Spleen (tissue), 7 donors: Measurements from ENCODE around the gene FHIT.

Experiments used
- CTCF ChIP-seq, 11 experiments: fragments of 200-600 bp in 7 of 11; fragments of 450-650 bp in 4 of 11; sonication (generic) in 4 of 11; IDR thresholded peaks in 8 of 11; conservative IDR thresholded peaks in 3 of 11; 1 replicate in 7 of 11; 2 replicates in 4 of 11; pipeline versions ENCODE4 v1.4.0 to v1.8.0; 2016 to 2021; ENCODE audit warnings: antibody characterized with exemption in 11 of 11, inconsistent platforms in 4 of 11, mild to moderate bottlenecking in 1 of 11
- POLR2A ChIP-seq, 3 donors: fragments of 450-650 bp; IDR thresholded peaks; one replicate each; pipeline ENCODE4 v1.5.1; 2017; ENCODE audit warnings: antibody characterized with exemption in 3 of 3, mild to moderate bottlenecking in 1 of 3
- POLR2AphosphoS5 ChIP-seq, 3 donors: sonication (generic); formaldehyde crosslinking; IDR thresholded peaks; one replicate each; pipeline ENCODE4 v1.5.1; 2017; ENCODE audit warnings: antibody characterized with exemption in 3 of 3
- donor health status: DM: no; HTN: no; CAD: no; lungs with moderate emphysema.
- donor health status: DM: no; HTN: no; CAD: no.
- donor health status: DM: no; HTN: no; CAD: no.

GRCh38 chr3:60893946-60894345 lies 357.3 kb downstream of the FHIT start:
- TF ChIP-seq CTCF (IDR thresholded peaks at IDR 0.05 in 8 of 11, conservative IDR thresholded peaks at IDR 0.05 in 3 of 11) (no peak), POLR2AphosphoS5 (IDR thresholded peaks at IDR 0.05) (no peak), POLR2A (IDR thresholded peaks at IDR 0.05) (no peak)
